HepG2 (cell line): ENCODE results near the gene SLC35G2. TPM values are rescaled to one million over a fixed set of nuclear protein-coding genes. Genes with fewer than 3 reads are reported as not detected.
A peak's percentile ranks its signal among the peaks of the same experiment; 100 is the strongest.

Experiments used
- HBP1 ChIP-seq: IDR thresholded peaks from 2 replicates; pipeline ENCODE4 v1.6.1; 2016; ENCODE audit warnings: low read depth, control low read depth
- HIVEP1 ChIP-seq: sonication (generic); formaldehyde crosslinking; IDR thresholded peaks from 2 replicates; pipeline ENCODE4 v1.4.0; 2020; ENCODE audit warnings: mild to moderate bottlenecking, missing genetic modification reagents
- KIAA2018 ChIP-seq: sonication (generic); formaldehyde crosslinking; IDR thresholded peaks from 2 replicates; pipeline ENCODE4 v1.5.0; 2020; ENCODE audit warnings: mild to moderate bottlenecking, missing genetic modification reagents, borderline replicate concordance
- MAF1 ChIP-seq: sonication (generic); formaldehyde crosslinking; IDR thresholded peaks from 2 replicates; pipeline ENCODE4 v1.5.0; 2020; ENCODE audit warnings: missing genetic modification reagents, borderline replicate concordance
- MIXL1 ChIP-seq: IDR thresholded peaks from 2 replicates; pipeline ENCODE4 v1.6.1; 2016
- NCOA5 ChIP-seq: sonication (generic); formaldehyde crosslinking; IDR thresholded peaks from 2 replicates; pipeline ENCODE4 v1.4.0; 2020; ENCODE audit warnings: missing genetic modification reagents
- NFE2L2 ChIP-seq: fragments of 150-350 bp; IDR thresholded peaks from 2 replicates; pipeline ENCODE4 v1.6.1; 2014; ENCODE audit warnings: low read length
- THYN1 ChIP-seq: sonication (generic); formaldehyde crosslinking; IDR thresholded peaks from 2 replicates; pipeline ENCODE4 v1.8.1; 2023; ENCODE audit warnings: low read depth, mild to moderate bottlenecking, moderate library complexity, missing genetic modification reagents, borderline replicate concordance
- ZBTB46 ChIP-seq: sonication (generic); formaldehyde crosslinking; IDR thresholded peaks from 2 replicates; pipeline ENCODE4 v1.4.0; 2020; ENCODE audit warnings: mild to moderate bottlenecking, missing genetic modification reagents, borderline replicate concordance
- ZNF124 ChIP-seq: sonication (generic); formaldehyde crosslinking; IDR thresholded peaks from 2 replicates; pipeline ENCODE4 v1.4.0; 2020; ENCODE audit warnings: missing genetic modification reagents
- ZNF333 ChIP-seq: sonication (generic); formaldehyde crosslinking; IDR thresholded peaks from 2 replicates; pipeline ENCODE4 v1.4.0; 2020; ENCODE audit warnings: mild to moderate bottlenecking, missing genetic modification reagents, borderline replicate concordance
- ZNF446 ChIP-seq: sonication (generic); formaldehyde crosslinking; IDR thresholded peaks from 2 replicates; pipeline ENCODE4 v1.5.0; 2020; ENCODE audit warnings: mild to moderate bottlenecking, missing genetic modification reagents
- ZNF713 ChIP-seq: sonication (generic); formaldehyde crosslinking; IDR thresholded peaks from 2 replicates; pipeline ENCODE4 v1.4.0; 2020; ENCODE audit warnings: mild to moderate bottlenecking, missing genetic modification reagents
- ZNF780A ChIP-seq: sonication (generic); formaldehyde crosslinking; IDR thresholded peaks from 2 replicates; pipeline ENCODE4 v1.8.0; 2022; ENCODE audit warnings: mild to moderate bottlenecking, missing genetic modification reagents, moderate library complexity
- polyA plus RNA-seq, 8 experiments: library from polyadenylated mRNA; depleted of rRNA in 3 of 8; stranded (reverse) in 7 of 8; unstranded in 1 of 8; fragments of >200 nt; fragmentation: Illumina TruSeq in 4 of 8; extraction: Trizol in 4 of 8; gene quantifications; 2 replicates each; pipeline versions ENCODE4 v1.2.1 to v1.2.3, GENCODE V29; 2011 to 2016; ENCODE audit warnings: low read depth in 4 of 8, missing spikeins in 1 of 8, mixed read lengths in 1 of 8; ENCODE audit not compliant: insufficient read depth in 1 of 8
- total RNA-seq, 5 experiments: library from RNA; depleted of rRNA; stranded (reverse); fragments of >200 nt; fragmentation: Illumina TruSeq; extraction: Trizol; gene quantifications; 2 replicates each; pipeline ENCODE4 v1.2.3, GENCODE V29; 2016; ENCODE audit warnings: low read depth in 1 of 5
- TF ChIP-seq, protein P1 (sequence below): sonication (generic); formaldehyde crosslinking; IDR thresholded peaks from 2 replicates; pipeline ENCODE4 v1.5.0; 2020; ENCODE audit warnings: missing genetic modification reagents
- TF ChIP-seq, protein P2 (sequence below): sonication (generic); formaldehyde crosslinking; IDR thresholded peaks from 2 replicates; pipeline ENCODE4 v1.8.0; 2022; ENCODE audit warnings: mild to moderate bottlenecking, missing genetic modification reagents, moderate library complexity

The SLC35G2 gene
- total and polyA plus RNA-seq, 2 of the 13 experiments (the other 11 are each of a cell fraction or from before 2014, with no cell fraction given) = 7.6 to 10.3 TPM

GRCh38 chr3:136862617-136863322, 43.8 kb downstream of the SLC35G2 start (continued):
- TF ChIP-seq ZNF780A (CRISPR knock-in tag) (no peak), ZNF446 (0 out of 2 replicates have a peak, but pooled peaks have one; percentile 4), ZBTB46 (no peak), NCOA5 (CRISPR knock-in tag) (no peak), KIAA2018 (no peak), ZNF124 (no peak), MAF1 (CRISPR knock-in tag) (no peak), ZNF713 (no peak), ZNF333 (CRISPR knock-in tag) (no peak), HIVEP1 (CRISPR knock-in tag) (no peak; the same call in 1 of the 2 replicates), THYN1 (CRISPR knock-in tag) (no peak), MIXL1 (no peak), NFE2L2 (no peak), HBP1 (CRISPR knock-in tag) (no peak)
- TF ChIP-seq, protein P1, sequence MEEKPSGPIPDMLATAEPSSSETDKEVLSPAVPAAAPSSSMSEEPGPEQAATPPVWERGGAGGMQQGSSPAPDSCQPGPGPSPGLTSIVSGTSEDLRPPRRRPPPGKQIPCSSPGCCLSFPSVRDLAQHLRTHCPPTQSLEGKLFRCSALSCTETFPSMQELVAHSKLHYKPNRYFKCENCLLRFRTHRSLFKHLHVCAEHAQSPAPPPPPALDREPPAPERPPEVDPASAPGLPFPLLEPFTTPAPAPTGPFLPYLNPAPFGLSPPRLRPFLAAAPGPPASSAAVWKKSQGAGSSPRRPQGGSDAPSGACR = 0 out of 2 replicates have a peak, but pooled peaks have one; percentile 14
- TF ChIP-seq, protein P2, sequence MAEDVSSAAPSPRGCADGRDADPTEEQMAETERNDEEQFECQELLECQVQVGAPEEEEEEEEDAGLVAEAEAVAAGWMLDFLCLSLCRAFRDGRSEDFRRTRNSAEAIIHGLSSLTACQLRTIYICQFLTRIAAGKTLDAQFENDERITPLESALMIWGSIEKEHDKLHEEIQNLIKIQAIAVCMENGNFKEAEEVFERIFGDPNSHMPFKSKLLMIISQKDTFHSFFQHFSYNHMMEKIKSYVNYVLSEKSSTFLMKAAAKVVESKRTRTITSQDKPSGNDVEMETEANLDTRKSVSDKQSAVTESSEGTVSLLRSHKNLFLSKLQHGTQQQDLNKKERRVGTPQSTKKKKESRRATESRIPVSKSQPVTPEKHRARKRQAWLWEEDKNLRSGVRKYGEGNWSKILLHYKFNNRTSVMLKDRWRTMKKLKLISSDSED (CRISPR knock-in tag) = no peak
